NCI-H146 (cell line): ENCODE data around the gene SNAPC3.
A peak's percentile ranks its signal among the peaks of the same experiment; 100 is the strongest.
"Not testable (repeated sequence)": the region's sequence is repeated elsewhere in the genome, so short reads cannot be mapped to it uniquely, and the experiment has no call there.

Experiments used
- DNase-seq: peaks from one replicate; lab custom pipeline; 2025; lab: John Stamatoyannopoulos, UW

SNAPC3 gene

DNA sequence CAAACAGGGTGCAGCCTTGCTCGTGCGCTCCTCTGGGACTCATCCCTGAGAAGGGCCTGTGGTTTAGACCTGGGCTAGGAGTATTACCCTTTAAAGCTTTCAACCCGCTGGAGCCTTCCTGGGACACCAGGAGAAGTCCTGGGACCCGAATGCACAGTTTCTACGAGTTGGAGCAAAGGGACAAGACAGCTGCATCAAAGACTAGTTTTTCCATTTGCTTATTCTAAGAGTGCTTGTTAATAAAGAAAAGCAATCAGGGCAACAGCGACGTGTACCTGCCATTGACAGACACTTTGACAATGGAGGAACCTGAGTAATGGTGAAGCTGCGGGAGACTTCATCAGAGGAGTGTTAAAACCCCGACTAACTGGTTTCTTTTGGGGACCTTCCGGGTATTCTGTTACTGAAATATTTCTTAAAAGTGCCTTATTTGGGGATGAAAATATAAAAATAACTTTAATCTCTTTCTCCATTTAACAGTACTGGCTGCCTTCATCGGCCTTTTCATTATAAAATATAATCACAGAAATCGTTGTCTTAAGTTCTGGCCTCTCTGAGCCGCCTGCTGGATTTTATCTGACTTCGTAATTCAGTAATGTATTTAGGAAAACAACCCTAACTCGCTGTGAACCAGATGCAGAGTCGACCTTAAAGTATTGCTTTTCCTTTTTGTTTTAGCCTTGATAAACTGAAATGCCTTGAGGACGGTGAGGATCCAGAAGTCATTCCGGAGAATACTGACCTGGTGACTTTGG, 732 bp downstream of the SNAPC3 start:
- peak; percentile 54 for DNase-seq

GRCh38 chr9:15426019-15426418, 3.3 kb downstream of the SNAPC3 start:
- DNase-seq: no peak

DNA sequence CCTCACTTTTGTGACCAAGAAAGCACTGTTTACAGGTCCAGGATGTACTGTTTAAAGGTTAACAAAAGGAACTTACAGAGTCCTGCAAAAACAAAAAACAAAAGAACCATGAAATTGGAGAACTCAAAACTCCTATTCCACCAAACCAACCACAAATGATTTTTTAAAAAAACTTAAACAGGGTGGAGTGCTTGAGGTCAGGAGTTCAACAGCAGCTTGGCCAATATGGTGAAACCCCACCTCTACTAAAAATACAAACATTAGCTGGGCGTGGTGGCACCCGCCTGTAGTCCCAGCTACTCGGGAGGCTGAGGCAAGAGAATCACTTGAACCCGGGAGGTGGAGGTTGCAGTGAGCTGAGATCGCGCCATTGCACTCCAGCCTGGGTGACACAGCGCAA, 5.0 kb downstream of the SNAPC3 start:
- DNase-seq: not testable (repeated sequence)

- no peak for DNase-seq
These were observed 8.5 kb downstream of the SNAPC3 start for GRCh38 chr9:15430920-15431844.

- no peak for DNase-seq
These were observed 10.5 kb downstream of the SNAPC3 start for GRCh38 chr9:15433191-15433590.

DNA sequence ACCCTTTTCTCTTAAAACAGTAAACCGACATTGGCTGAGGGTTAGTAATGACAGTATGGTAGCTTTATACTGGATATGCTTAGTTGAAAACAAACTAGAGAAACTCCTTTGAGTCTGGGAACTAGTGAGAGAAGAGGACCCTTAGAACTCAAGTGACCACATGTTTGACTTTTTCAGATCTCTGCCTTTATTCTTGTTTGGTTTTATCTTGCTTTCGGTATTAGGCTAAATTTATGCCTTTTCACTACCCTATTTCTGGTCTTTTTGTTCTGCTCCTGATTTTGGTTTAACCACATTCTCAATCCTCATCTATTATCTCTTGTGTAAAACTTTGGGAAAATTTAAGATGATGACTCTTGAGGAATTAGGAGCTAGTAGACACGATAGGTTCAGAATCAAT, 11.0 kb downstream of the SNAPC3 start:
- no peak for DNase-seq

DNA sequence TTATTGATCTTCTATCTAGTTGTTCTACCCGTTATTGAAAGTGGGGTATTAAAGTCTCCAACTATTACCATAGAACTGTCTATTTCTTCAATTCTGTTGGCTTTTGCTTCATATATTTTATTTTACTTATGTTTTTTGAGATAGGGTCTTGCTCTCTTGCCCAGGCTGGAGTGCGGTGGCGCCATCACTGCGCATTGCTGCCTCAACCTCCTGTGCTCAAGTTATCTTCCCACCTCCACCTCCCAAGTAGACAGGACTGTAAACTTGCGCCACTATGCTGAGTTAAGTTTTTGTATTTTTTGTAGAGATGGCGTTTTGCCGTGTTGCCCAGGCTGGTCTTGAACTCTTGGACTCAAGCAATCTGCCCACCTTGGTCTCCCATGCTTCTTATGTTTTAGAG, 16.2 kb downstream of the SNAPC3 start:
- DNase-seq: no peak

- DNase-seq: not testable (repeated sequence)
These were observed 19.2 kb downstream of the SNAPC3 start for GRCh38 chr9:15441841-15442240.

GRCh38 chr9:15442264-15442663, 19.6 kb downstream of the SNAPC3 start:
- DNase-seq: not testable (repeated sequence)

DNA sequence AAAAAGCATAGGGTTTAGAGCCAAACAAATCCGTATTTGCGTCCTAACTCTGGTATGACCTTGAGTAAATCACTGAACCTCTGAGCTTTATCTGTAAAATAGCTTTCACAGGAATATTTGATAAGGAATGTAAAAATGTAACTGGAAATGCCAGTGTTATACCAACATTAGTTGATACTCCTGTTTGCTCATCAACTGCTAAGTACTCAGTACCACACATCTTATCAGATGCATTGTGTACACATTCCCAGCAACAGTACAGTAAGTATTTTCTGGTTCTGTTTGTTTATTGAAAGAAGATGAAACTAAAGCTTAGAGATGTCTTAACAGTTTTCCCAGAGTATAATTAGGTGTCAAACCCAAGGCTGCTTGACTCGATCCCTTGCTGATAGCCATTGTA, 21.5 kb downstream of the SNAPC3 start:
- DNase-seq: no peak

- no peak for DNase-seq
These were observed 31.3 kb downstream of the SNAPC3 start for GRCh38 chr9:15453956-15454355.

GRCh38 chr9:15461056-15461455, 38.4 kb downstream of the SNAPC3 start:
- DNase-seq: no peak

DNA sequence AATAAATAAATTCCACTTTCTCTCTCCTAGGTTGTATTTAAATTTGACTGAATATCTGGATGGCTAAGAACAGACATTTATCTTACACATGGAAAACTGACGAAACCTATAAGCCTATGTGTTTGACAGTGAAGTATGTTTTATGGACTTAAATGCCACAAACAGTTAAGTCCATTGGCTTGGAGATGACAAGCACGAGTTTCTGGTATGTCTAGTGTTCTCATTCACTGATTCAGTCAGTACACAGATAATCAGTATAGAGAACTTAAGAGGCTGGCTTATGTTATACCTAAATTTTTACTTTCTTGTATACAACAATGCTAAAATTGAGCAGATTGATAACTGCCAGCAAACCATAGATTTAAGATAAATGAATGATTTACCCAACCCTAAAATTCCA, 38.9 kb downstream of the SNAPC3 start:
- no peak for DNase-seq

GRCh38 chr9:15468145-15468544, 45.5 kb downstream of the SNAPC3 start:
- no peak for DNase-seq

DNA sequence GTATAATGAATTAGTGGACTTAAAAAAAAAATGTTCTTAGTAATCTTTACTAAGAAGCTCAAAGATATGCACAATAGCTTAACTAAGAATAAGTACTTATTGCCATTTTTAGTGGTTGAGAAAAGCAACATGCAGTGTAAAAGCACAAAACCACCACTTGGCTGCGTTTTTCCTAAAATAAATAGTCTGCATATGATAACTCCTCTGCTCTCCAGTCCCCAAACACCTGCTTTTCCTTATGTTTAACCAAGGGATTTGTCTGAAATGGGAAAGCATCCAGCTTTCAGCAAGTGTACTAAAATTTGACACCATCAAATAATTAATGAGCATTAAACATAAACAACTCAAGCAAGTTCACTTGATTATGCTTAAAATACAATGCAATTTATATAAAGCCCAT, 46.7 kb downstream of the SNAPC3 start:
- DNase-seq: peak; percentile 50

DNA sequence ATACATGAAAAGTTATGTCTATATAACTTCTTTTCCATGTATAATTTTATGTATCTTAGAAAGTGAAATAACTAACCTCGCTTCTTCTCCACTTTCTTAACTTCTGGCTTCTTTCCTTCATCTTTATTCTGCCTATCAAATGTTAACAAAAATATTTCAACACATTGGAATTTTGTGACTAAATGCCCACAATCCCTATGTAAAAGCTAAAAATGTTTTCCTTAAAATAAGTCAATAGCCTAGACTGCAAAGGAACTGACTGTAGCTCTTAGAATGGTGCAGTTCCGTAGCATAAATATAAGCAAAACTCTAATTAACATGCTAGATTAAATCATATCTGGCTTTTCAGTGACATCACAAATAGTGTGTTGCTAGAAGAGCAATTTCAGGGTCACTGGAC, 47.2 kb downstream of the SNAPC3 start:
- no peak for DNase-seq

GRCh38 chr9:15475923-15476536, 53.4 kb downstream of the SNAPC3 start:
- no peak for DNase-seq

GRCh38 chr9:15480028-15480427, 57.4 kb downstream of the SNAPC3 start:
- peak; percentile 32 for DNase-seq

- DNase-seq: no peak
These were observed 59.5 kb downstream of the SNAPC3 start for GRCh38 chr9:15482146-15482545.

DNA sequence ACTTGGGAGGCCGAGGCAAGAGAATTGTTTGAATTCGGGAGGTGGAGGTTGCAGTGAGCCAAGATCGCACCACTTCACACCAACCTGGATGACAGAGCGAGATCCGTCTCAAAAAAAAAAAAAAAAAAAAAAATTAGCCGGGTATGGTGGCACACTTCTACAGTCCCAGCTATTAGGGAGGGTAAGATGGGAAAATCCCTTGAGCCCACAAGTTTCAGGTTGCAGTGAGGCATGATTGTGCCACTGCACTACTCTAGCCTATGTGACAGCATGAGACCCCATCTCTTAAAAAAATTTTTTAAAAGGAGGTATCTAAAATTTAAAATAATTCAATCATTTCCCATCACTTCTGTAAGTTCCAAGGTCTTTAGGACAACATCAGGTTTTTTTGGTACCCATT, 62.1 kb downstream of the SNAPC3 start:
- no peak for DNase-seq

DNA sequence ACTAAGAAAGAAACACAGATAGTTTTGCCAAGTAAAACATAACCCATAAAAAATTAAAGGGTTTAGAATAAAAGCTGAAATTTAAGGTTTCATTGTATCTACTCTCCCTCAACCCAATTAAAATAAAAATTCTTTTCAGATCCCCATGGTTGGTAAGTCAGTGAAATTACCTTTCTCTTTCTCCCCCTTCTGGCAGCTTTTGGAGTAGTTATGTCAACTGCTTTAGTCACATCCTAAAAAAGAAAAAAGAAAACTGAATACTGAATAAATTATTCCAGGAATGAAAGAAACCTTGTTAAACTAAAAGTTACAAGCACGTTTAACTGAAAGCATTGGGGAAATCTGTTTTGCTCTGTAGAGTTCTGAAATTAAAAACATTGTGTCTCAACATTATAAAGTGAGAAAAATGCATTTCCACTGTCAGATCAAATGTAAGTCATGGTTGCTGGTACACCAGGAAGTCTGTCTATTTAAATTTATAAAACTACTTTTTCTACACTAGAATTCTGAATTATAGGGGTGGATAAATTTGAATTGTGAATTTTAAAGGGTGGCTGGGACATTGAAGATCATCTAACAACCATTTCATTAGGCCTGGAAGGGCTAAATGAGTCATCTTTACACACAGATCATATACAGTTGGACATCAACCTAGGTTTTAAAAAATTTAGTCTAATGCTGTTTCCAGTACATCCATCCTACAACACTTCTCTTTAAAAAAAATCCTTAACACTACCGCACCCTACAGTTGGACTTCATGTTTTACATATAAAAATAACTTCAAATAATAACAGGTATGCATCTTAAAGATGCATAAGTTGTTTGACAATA, 63.4 kb downstream of the SNAPC3 start:
- no peak for DNase-seq

DNA sequence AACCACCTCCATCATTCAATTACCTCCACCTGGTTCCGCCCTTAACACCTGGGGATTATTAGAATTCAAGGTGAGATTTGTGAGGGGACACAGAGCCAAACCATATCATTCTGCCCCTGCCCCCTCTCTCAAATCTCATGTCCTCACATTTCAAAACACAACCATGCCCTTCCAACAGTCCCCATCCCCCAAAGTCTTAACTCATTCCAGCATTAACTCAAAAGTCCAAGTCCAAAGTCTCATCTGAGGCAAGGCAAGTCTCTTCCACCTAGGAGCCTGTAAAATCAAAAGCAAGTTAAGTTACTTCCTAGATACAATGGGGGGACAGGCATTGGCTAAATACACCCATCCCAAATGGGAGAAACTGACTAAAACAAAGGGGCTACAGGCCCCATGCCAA, 69.3 kb downstream of the SNAPC3 start:
- DNase-seq: no peak
